Transverse colon (tissue), 4 donors: ENCODE data around the gene ARHGAP44. TPM values are rescaled to one million over a fixed set of nuclear protein-coding genes. Genes with fewer than 3 reads are reported as not detected.

Experiments
- DNase-seq: peaks from one replicate; pipeline ENCODE4 v3.0.0-alpha.2; 2019
- H3K27ac ChIP-seq, 4 donors: fragments of 200-600 bp; sonication (generic); 2 replicates each; pipeline ENCODE4 v1.5.1; 2016 to 2018; ENCODE audit warnings: inconsistent platforms in 4 of 4
- H3K27me3 ChIP-seq: fragments of 200-600 bp; sonication (generic); 2 replicates; pipeline ENCODE4 v1.5.1; 2017; ENCODE audit warnings: inconsistent platforms
- H3K36me3 ChIP-seq, 4 donors: fragments of 200-600 bp; sonication (generic); 2 replicates each; pipeline ENCODE4 v1.5.1; 2017 to 2019; ENCODE audit warnings: inconsistent platforms in 4 of 4
- H3K4me1 ChIP-seq, 4 donors: fragments of 200-600 bp; sonication (generic); 2 replicates each; pipeline ENCODE4 v1.5.1; 2017 to 2020; ENCODE audit warnings: inconsistent platforms in 4 of 4
- H3K4me3 ChIP-seq, 4 donors: fragments of 200-600 bp; sonication (generic); 1 replicate in 1 of 4; 2 replicates in 3 of 4; pipeline versions ENCODE4 v1.5.1 to v1.6.1; 2017 to 2019; ENCODE audit warnings: inconsistent platforms in 4 of 4
- H3K9me3 ChIP-seq, 2 donors: fragments of 200-600 bp; sonication (generic); 2 replicates each; pipeline ENCODE4 v1.5.1; 2017 to 2019; ENCODE audit warnings: inconsistent platforms in 2 of 2
- EP300 ChIP-seq: sonication (generic); formaldehyde crosslinking; IDR thresholded peaks from one replicate; pipeline ENCODE4 v1.6.1; 2017; ENCODE audit warnings: antibody characterized with exemption, low read depth
- POLR2A ChIP-seq: fragments of 450-650 bp; IDR thresholded peaks from one replicate; pipeline ENCODE4 v1.6.1; 2016; ENCODE audit warnings: antibody characterized with exemption, mild to moderate bottlenecking, moderate library complexity
- POLR2AphosphoS5 ChIP-seq, 3 donors: sonication (generic); formaldehyde crosslinking; IDR thresholded peaks; one replicate each; pipeline ENCODE4 v1.6.1; 2016; ENCODE audit warnings: antibody characterized with exemption in 3 of 3
- WGBS, 2 donors: methylation state at CpG; one replicate each; pipeline ENCODE4 v1.1.5; 2018; ENCODE audit warnings: low coverage in 1 of 2; 5-methylcytosine and 5-hydroxymethylcytosine counted together
- in situ Hi-C, 4 donors: fragments of 200-750 bp; cut with MboI; loops; one replicate each; pipeline versions ENCODE4 v1.15.0 to v1.15.1; 2017; ENCODE audit warnings: low sequenced_read_pairs in 3 of 4, low pct_ligation_motif_present in 1 of 4, low pct_unique_long_range_greater_than_20kb in 1 of 4
- intact Hi-C: fragments of 100-400 bp; cut with DNase I; formaldehyde crosslinking; loops from one replicate; pipeline ENCODE4 v1.15.1; 2023; ENCODE audit warnings: low total_unique reads
- total RNA-seq, 4 donors: library from RNA; depleted of rRNA; stranded (reverse); fragments of >200 nt; gene quantifications; one replicate each; pipeline ENCODE4 v1.1.0, GENCODE V29; 2016
- TF ChIP-seq, protein P1 (sequence below), 5 experiments: fragments of 200-600 bp in 3 of 5; fragments of 450-650 bp in 2 of 5; sonication (generic) in 3 of 5; IDR thresholded peaks; 1 replicate in 2 of 5; 2 replicates in 3 of 5; pipeline ENCODE4 v1.5.1; 2016 to 2017; ENCODE audit warnings: antibody characterized with exemption in 5 of 5, inconsistent platforms in 3 of 5, mild to moderate bottlenecking in 2 of 5, moderate library complexity in 1 of 5

The ARHGAP44 gene
- total RNA-seq, 4 donors from 2014 or later, result 29.2 to 107 (median 53.9) TPM

- no peaks in the 10 kb centered on the region for H3K4me1 ChIP-seq
- H3K27ac ChIP-seq, result no peak overlapping the region
- in situ Hi-C loops (no loop called here), intact Hi-C loops (no loop called here)
- H3K9me3 ChIP-seq, result no peaks in the 10 kb centered on the region
- H3K36me3 ChIP-seq, result no peaks in the 10 kb centered on the region
- no peaks in the 10 kb centered on the region for H3K27me3 ChIP-seq
- no peak for DNase-seq
- TF ChIP-seq, protein P1, sequence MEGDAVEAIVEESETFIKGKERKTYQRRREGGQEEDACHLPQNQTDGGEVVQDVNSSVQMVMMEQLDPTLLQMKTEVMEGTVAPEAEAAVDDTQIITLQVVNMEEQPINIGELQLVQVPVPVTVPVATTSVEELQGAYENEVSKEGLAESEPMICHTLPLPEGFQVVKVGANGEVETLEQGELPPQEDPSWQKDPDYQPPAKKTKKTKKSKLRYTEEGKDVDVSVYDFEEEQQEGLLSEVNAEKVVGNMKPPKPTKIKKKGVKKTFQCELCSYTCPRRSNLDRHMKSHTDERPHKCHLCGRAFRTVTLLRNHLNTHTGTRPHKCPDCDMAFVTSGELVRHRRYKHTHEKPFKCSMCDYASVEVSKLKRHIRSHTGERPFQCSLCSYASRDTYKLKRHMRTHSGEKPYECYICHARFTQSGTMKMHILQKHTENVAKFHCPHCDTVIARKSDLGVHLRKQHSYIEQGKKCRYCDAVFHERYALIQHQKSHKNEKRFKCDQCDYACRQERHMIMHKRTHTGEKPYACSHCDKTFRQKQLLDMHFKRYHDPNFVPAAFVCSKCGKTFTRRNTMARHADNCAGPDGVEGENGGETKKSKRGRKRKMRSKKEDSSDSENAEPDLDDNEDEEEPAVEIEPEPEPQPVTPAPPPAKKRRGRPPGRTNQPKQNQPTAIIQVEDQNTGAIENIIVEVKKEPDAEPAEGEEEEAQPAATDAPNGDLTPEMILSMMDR (IDR thresholded peaks at IDR 0.05), result no peak
- TF ChIP-seq POLR2AphosphoS5 (IDR thresholded peaks at IDR 0.05), result no peak
- TF ChIP-seq POLR2A, result no peak
- no peak for TF ChIP-seq EP300
- 70 to 83% methylated on average over 3 of the region's 3 CpGs for WGBS, 2 donors
- no peak overlapping the region for H3K4me3 ChIP-seq
Observed at GRCh38 chr17:12965988-12966387, 176.7 kb downstream of the ARHGAP44 start.

DNA sequence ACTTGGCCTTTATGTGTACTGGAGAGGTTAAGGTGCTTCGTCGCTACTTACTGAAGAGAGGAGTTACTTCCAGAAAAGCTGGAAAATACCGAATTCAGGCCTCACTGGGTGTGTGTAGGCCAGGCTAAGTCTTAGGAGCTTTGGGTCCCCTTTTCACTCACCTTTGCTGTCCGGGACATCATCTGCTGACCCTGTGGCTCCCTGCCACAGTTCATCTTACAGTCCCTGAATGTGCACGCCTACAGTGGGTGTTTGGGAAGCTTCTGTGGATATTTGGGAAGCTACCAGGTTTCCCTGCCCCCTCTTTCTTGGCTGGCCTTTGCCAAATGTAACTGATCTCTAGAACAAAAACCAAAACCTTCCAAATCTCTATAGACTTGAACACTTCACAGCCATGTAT, 177.1 kb downstream of the ARHGAP44 start:
- 91 to 100% methylated on average over 1 to 5 of the region's 5 CpGs for WGBS, 2 donors
- H3K4me3 ChIP-seq, result no peak overlapping the region
- no peak for TF ChIP-seq POLR2A
- TF ChIP-seq, protein P1 (IDR thresholded peaks at IDR 0.05), result no peak
- no peak for TF ChIP-seq EP300
- TF ChIP-seq POLR2AphosphoS5 (IDR thresholded peaks at IDR 0.05), result no peak

DNA sequence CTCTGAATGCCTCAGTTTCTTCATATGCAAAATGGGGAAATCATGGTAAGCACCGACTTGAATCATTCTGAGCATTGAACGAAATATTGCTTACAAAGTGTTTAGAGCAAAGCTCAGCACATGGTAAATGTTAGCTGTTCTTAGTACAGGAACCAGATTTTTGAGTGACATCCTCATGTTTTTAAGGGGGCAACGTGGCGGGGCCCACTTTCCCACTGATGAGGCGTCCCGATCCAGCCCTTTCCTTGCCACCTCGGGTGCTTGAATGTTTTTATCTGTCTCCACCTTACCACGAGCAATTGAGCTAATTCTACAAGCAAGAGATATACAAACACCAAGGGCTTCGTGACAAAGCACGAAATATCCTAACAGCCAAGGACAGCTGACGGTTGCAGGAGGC, 178.7 kb downstream of the ARHGAP44 start:
- Histone ChIP-seq H3K4me3 (no peak overlapping the region), H3K9me3 (no peaks in the 10 kb centered on the region), H3K27ac (no peak overlapping the region), H3K4me1 (no peaks in the 10 kb centered on the region), H3K27me3 (no peaks in the 10 kb centered on the region), H3K36me3 (no peaks in the 10 kb centered on the region)
- WGBS, 2 donors, result 65 to 79% methylated on average over 6 to 11 of the region's 11 CpGs
- intact Hi-C loops (no loop called here), in situ Hi-C loops (no loop called here)
- no peak for TF ChIP-seq EP300
- no peak for TF ChIP-seq POLR2A
- TF ChIP-seq, protein P1 (IDR thresholded peaks at IDR 0.05), result no peak
- DNase-seq, result no peak

More for the DNA sequence above, 177.1 kb downstream of the ARHGAP44 start:
- in situ Hi-C loops (no loop called here), intact Hi-C loops (no loop called here)
- DNase-seq, result no peak
- Histone ChIP-seq H3K4me1 (no peaks in the 10 kb centered on the region), H3K36me3 (no peaks in the 10 kb centered on the region), H3K9me3 (no peaks in the 10 kb centered on the region), H3K27me3 (no peaks in the 10 kb centered on the region), H3K27ac (no peak overlapping the region)

GRCh38 chr17:12973496-12974004, 184.3 kb downstream of the ARHGAP44 start:
- no peaks in the 10 kb centered on the region for H3K4me1 ChIP-seq
- TF ChIP-seq, protein P1 (IDR thresholded peaks at IDR 0.05), result no peak
- no peak for TF ChIP-seq POLR2AphosphoS5 (IDR thresholded peaks at IDR 0.05)
- no peak for TF ChIP-seq POLR2A
- TF ChIP-seq EP300, result no peak
- peak overlapping the region in 2 of 4 donors; percentile 25 to 30 for H3K4me3 ChIP-seq
- intact Hi-C loops, result no loop called here
- no peaks in the 10 kb centered on the region for H3K9me3 ChIP-seq
- H3K27me3 ChIP-seq, result no peaks in the 10 kb centered on the region
- no peaks in the 10 kb centered on the region for H3K36me3 ChIP-seq
- in situ Hi-C loops, result no loop called here
- no peak for DNase-seq
- WGBS, 2 donors, result 42% methylated on average over 12 of the region's 16 CpGs; no CpG with 5 or more reads in 1 of the 2 donors
- H3K27ac ChIP-seq, result no peak overlapping the region
